Type B pancreatic cell (in vitro differentiated cells): ENCODE results near the gene CIB2. TPM values are rescaled to one million over a fixed set of nuclear protein-coding genes. Genes with fewer than 3 reads are reported as not detected.

ENCODE experiments used
- DNase-seq: peaks from one replicate; pipeline ENCODE4 v3.0.0; 2021; ENCODE audit warnings: mixed read lengths; ENCODE audit not compliant: unreplicated experiment; ENCODE audit errors: extremely low spot score
- H3K27ac Mint-ChIP-seq: 2 replicates; pipeline ENCODE4 v1.8.0; 2021; ENCODE audit warnings: mild to moderate bottlenecking, mixed read lengths
- H3K27me3 Mint-ChIP-seq: 2 replicates; pipeline ENCODE4 v1.8.0; 2021; ENCODE audit warnings: mixed read lengths
- H3K36me3 Mint-ChIP-seq: 2 replicates; pipeline ENCODE4 v1.8.0; 2021; ENCODE audit warnings: mixed read lengths
- H3K4me1 Mint-ChIP-seq: one replicate; pipeline ENCODE4 v1.8.0; 2021; ENCODE audit warnings: mixed read lengths; ENCODE audit not compliant: unreplicated experiment
- H3K4me3 Mint-ChIP-seq: 2 replicates; pipeline ENCODE4 v1.8.0; 2021; ENCODE audit warnings: mild to moderate bottlenecking, mixed read lengths
- H3K9me3 Mint-ChIP-seq: 2 replicates; pipeline ENCODE4 v1.8.0; 2021; ENCODE audit warnings: mixed read lengths
- CTCF ChIP-seq: fragments of 200-600 bp; sonication (generic); conservative IDR thresholded peaks from 2 replicates; pipeline ENCODE4 v1.5.0; 2021; ENCODE audit warnings: antibody characterized with exemption, mild to moderate bottlenecking
- total RNA-seq: library from RNA; stranded (reverse); gene quantifications from 2 replicates; pipeline ENCODE4 v1.2.1, GENCODE V29; 2021; ENCODE audit warnings: low replicate concordance

Gene CIB2
- total RNA-seq, 1 donor from 2014 or later = 20.1 TPM

- H3K9me3 Mint-ChIP-seq = no peaks in the 10 kb centered on the region
- H3K4me3 Mint-ChIP-seq = peak overlapping the region; percentile 3
- DNase-seq = no peak
- no peak for TF ChIP-seq CTCF
- H3K4me1 Mint-ChIP-seq = peaks cover 20% of the 10 kb centered on the region
- peak overlapping the region; percentile 50 for H3K27ac Mint-ChIP-seq
- no peaks in the 10 kb centered on the region for H3K27me3 Mint-ChIP-seq
- H3K36me3 Mint-ChIP-seq = no peaks in the 10 kb centered on the region
These were observed 61.1 kb downstream of the CIB2 start for GRCh38 chr15:78070049-78070700.

GRCh38 chr15:78069462-78070029, 61.7 kb downstream of the CIB2 start:
- no peak for TF ChIP-seq CTCF
- H3K36me3 Mint-ChIP-seq = no peaks in the 10 kb centered on the region
- H3K4me3 Mint-ChIP-seq = peak overlapping the region; percentile 8
- peak overlapping the region; percentile 50 for H3K27ac Mint-ChIP-seq
- DNase-seq = no peak
- peaks cover 20% of the 10 kb centered on the region for H3K4me1 Mint-ChIP-seq
- H3K9me3 Mint-ChIP-seq = no peaks in the 10 kb centered on the region
- no peaks in the 10 kb centered on the region for H3K27me3 Mint-ChIP-seq

GRCh38 chr15:78069052-78069414, 62.2 kb downstream of the CIB2 start:
- no peaks in the 10 kb centered on the region for H3K36me3 Mint-ChIP-seq
- H3K27ac Mint-ChIP-seq = peak overlapping the region; percentile 37
- DNase-seq = no peak
- H3K4me1 Mint-ChIP-seq = peaks cover 20% of the 10 kb centered on the region
- no peak for TF ChIP-seq CTCF
- H3K27me3 Mint-ChIP-seq = no peaks in the 10 kb centered on the region
- H3K9me3 Mint-ChIP-seq = no peaks in the 10 kb centered on the region
- H3K4me3 Mint-ChIP-seq = no peak overlapping the region

GRCh38 chr15:78067328-78068228, 63.7 kb downstream of the CIB2 start:
- no peaks in the 10 kb centered on the region for H3K36me3 Mint-ChIP-seq
- H3K4me1 Mint-ChIP-seq = peaks cover 23% of the 10 kb centered on the region
- H3K4me3 Mint-ChIP-seq = peak overlapping the region; percentile 27
- H3K27ac Mint-ChIP-seq = no peak overlapping the region
- TF ChIP-seq CTCF = no peak
- H3K27me3 Mint-ChIP-seq = no peaks in the 10 kb centered on the region
- no peak for DNase-seq
- no peaks in the 10 kb centered on the region for H3K9me3 Mint-ChIP-seq

GRCh38 chr15:78065973-78066946, 65.0 kb downstream of the CIB2 start:
- H3K27me3 Mint-ChIP-seq = no peaks in the 10 kb centered on the region
- peaks cover 24% of the 10 kb centered on the region for H3K4me1 Mint-ChIP-seq
- H3K27ac Mint-ChIP-seq = peak overlapping the region; percentile 28
- no peak overlapping the region for H3K4me3 Mint-ChIP-seq
- no peak for DNase-seq
- H3K9me3 Mint-ChIP-seq = no peaks in the 10 kb centered on the region
- no peaks in the 10 kb centered on the region for H3K36me3 Mint-ChIP-seq
- TF ChIP-seq CTCF = no peak
